Tibial nerve (tissue), 4 donors: Measurements from ENCODE around the gene SRSF10. TPM values are rescaled to one million over a fixed set of nuclear protein-coding genes. Genes with fewer than 3 reads are reported as not detected.

ENCODE experiments used
- DNase-seq, 2 donors: peaks; one replicate each; pipeline ENCODE4 v3.0.0-alpha.2; 2019; ENCODE audit warnings: low spot score in 2 of 2
- H3K27ac ChIP-seq, 4 donors: fragments of 200-600 bp; sonication (generic) in 3 of 4; one replicate each; pipeline ENCODE4 v1.5.1; 2017 to 2019; ENCODE audit warnings: mild to moderate bottlenecking in 1 of 4
- H3K27me3 ChIP-seq, 2 donors: fragments of 200-600 bp; sonication (generic) in 1 of 2; one replicate each; pipeline versions ENCODE4 v1.5.1 to v1.6.0; 2017 to 2019
- H3K36me3 ChIP-seq, 3 donors: fragments of 200-600 bp; sonication (generic); one replicate each; pipeline ENCODE4 v1.5.1; 2018 to 2019
- H3K4me1 ChIP-seq, 4 donors: fragments of 200-600 bp; sonication (generic) in 3 of 4; one replicate each; pipeline ENCODE4 v1.5.1; 2017 to 2019
- H3K4me3 ChIP-seq, 4 donors: fragments of 200-600 bp; sonication (generic) in 3 of 4; one replicate each; pipeline ENCODE4 v1.5.1; 2017 to 2019; ENCODE audit warnings: mild to moderate bottlenecking in 1 of 4, moderate library complexity in 1 of 4
- H3K9me3 ChIP-seq, 4 donors: fragments of 200-600 bp; sonication (generic) in 3 of 4; one replicate each; pipeline ENCODE4 v1.5.1; 2017 to 2019
- EP300 ChIP-seq, 2 donors: sonication (generic); formaldehyde crosslinking; IDR thresholded peaks; one replicate each; pipeline ENCODE4 v1.6.1; 2017; ENCODE audit warnings: antibody characterized with exemption in 2 of 2, mild to moderate bottlenecking in 1 of 2
- POLR2A ChIP-seq, 2 donors: fragments of 450-650 bp; IDR thresholded peaks; one replicate each; pipeline ENCODE4 v1.6.1; 2017; ENCODE audit warnings: antibody characterized with exemption in 2 of 2, mild to moderate bottlenecking in 2 of 2, moderate library complexity in 2 of 2
- WGBS, 2 donors: methylation state at CpG; one replicate each; pipeline ENCODE4 v1.1.5; 2018; 5-methylcytosine and 5-hydroxymethylcytosine counted together
- total RNA-seq, 4 donors: library from RNA; depleted of rRNA; stranded (reverse); fragments of >200 nt; gene quantifications; one replicate each; pipeline ENCODE4 v1.1.0, GENCODE V29; 2016
- TF ChIP-seq, protein P1 (sequence below), 5 experiments: fragments of 200-600 bp in 3 of 5; fragments of 450-650 bp in 2 of 5; sonication (generic) in 3 of 5; IDR thresholded peaks; one replicate each; pipeline ENCODE4 v1.5.1; 2016 to 2019; ENCODE audit warnings: antibody characterized with exemption in 5 of 5, mild to moderate bottlenecking in 3 of 5, moderate library complexity in 2 of 5

The SRSF10 gene
- total RNA-seq, 4 donors from 2014 or later = 58.6 to 113 (median 89.9) TPM

DNA sequence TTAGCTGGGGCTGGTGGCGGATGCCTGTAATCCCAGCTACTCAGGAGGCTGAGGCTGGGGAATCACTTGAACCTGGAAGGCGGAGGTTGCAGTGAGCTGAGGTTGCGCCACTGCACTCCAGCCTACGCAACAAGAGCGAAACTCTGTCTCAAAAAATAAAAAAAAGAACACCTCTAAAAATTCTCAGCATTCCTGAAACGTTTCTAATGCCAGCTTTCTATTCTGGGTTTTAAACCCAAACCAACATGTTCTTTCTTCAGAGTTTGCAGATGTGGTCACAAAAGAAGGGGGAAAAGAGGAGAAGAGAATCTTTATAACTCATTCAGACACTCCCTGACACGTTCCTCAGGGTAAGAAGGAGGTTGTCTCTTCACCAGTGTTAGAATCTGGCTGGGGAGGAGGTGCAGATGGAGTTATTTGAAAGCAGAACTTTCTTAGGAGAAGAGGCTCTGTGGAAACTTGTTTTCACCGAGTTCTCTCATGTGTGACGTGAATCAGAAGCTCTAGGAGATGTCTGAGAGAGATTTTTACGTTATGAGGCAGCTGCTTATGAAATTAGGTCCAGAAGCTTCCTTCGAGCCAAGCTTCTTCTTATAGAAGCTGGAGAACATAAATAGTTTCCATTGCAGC lies 49.2 kb downstream of the SRSF10 start:
- H3K27ac ChIP-seq = peak overlapping the region in 2 of 4 donors; percentile 18 to 40
- WGBS, 2 donors = 39 to 43% methylated on average over 11 of the region's 11 CpGs
- H3K9me3 ChIP-seq = no peaks in the 10 kb centered on the region
- no peaks in the 10 kb centered on the region for H3K27me3 ChIP-seq
- H3K4me1 ChIP-seq = no peaks in the 10 kb centered on the region
- H3K4me3 ChIP-seq = no peak overlapping the region
- DNase-seq = no peak
- no peaks in the 10 kb centered on the region for H3K36me3 ChIP-seq
- TF ChIP-seq POLR2A (IDR thresholded peaks at IDR 0.05) (no peak), EP300 (IDR thresholded peaks at IDR 0.05) (no peak)
- TF ChIP-seq, protein P1, sequence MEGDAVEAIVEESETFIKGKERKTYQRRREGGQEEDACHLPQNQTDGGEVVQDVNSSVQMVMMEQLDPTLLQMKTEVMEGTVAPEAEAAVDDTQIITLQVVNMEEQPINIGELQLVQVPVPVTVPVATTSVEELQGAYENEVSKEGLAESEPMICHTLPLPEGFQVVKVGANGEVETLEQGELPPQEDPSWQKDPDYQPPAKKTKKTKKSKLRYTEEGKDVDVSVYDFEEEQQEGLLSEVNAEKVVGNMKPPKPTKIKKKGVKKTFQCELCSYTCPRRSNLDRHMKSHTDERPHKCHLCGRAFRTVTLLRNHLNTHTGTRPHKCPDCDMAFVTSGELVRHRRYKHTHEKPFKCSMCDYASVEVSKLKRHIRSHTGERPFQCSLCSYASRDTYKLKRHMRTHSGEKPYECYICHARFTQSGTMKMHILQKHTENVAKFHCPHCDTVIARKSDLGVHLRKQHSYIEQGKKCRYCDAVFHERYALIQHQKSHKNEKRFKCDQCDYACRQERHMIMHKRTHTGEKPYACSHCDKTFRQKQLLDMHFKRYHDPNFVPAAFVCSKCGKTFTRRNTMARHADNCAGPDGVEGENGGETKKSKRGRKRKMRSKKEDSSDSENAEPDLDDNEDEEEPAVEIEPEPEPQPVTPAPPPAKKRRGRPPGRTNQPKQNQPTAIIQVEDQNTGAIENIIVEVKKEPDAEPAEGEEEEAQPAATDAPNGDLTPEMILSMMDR (IDR thresholded peaks at IDR 0.05) = no peak

DNA sequence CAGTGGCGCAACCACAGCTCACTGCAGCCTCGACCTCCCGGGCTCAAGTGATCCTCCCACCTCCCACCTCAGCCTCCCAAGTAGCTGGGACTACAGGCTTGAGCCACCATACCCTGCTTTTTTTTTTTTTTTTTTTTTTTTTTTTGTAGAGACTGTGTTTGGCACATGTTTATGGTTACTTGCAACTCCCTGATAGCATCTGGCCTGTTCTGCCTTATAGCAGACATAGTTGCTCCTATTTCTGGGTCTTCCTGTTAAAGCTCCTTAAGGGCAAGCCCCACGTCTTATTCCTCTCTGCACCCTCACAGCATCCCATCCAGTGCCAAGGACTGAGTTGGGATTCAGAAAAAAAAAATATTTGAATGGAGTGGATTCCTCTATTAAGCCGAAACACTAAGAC lies 49.9 kb downstream of the SRSF10 start:
- no peaks in the 10 kb centered on the region for H3K27me3 ChIP-seq
- no peaks in the 10 kb centered on the region for H3K9me3 ChIP-seq
- DNase-seq = no peak
- no peak overlapping the region for H3K4me3 ChIP-seq
- H3K27ac ChIP-seq = no peak overlapping the region
- TF ChIP-seq POLR2A (IDR thresholded peaks at IDR 0.05) (no peak), EP300 (IDR thresholded peaks at IDR 0.05) (no peak)
- TF ChIP-seq, protein P1 (IDR thresholded peaks at IDR 0.05) = no peak
- WGBS, 2 donors = 89 to 90% methylated on average over 5 of the region's 5 CpGs
- no peaks in the 10 kb centered on the region for H3K4me1 ChIP-seq
- H3K36me3 ChIP-seq = no peaks in the 10 kb centered on the region

DNA sequence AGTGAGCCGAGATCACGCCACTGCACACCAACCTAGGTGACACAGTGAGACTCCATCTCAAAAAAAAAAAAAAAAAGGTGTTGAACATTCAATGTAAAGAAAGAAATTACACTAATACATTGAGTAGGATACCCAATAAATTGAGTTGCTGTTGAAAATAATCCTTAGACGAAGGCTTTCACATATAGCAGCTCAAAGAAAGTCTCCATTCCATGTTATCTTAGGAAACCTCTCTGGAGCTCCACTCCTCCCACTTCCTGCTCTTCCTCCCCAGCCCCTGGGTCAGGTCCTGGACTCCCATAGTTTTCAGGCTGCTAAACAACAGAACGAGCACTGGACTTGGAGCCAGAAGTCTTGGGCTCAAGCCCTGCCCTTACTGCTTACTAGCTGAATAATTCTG lies 51.3 kb downstream of the SRSF10 start:
- WGBS, 2 donors = 80 to 84% methylated on average over 4 of the region's 4 CpGs
- H3K27ac ChIP-seq = no peak overlapping the region
- no peaks in the 10 kb centered on the region for H3K27me3 ChIP-seq
- no peaks in the 10 kb centered on the region for H3K36me3 ChIP-seq
- TF ChIP-seq EP300 (IDR thresholded peaks at IDR 0.05) = no peak
- TF ChIP-seq, protein P1 (IDR thresholded peaks at IDR 0.05) = no peak
- no peak for DNase-seq
- no peaks in the 10 kb centered on the region for H3K9me3 ChIP-seq
- no peak overlapping the region for H3K4me3 ChIP-seq
- no peaks in the 10 kb centered on the region for H3K4me1 ChIP-seq

DNA sequence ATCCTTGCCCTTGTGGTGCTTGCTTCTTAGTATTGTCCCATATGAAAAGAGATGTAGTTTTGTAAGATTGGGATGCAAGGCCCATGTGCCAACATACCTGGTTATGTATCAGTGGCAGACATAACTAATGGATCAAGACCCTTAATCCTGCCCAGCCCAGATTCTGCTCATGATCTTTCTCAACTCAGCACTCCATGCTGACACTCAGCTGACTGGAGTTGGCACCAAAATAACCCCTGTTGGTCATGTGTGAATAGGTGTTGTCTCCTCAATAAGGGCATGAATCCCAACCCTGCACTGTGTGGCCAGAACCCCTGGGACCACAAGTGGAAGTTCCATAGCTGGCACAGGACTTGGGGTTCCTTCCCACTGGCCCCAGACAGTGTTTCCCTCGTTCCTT lies 53.0 kb downstream of the SRSF10 start:
- Histone ChIP-seq H3K4me1 (no peaks in the 10 kb centered on the region), H3K27me3 (no peaks in the 10 kb centered on the region), H3K9me3 (no peaks in the 10 kb centered on the region), H3K36me3 (no peaks in the 10 kb centered on the region), H3K4me3 (no peak overlapping the region), H3K27ac (no peak overlapping the region)
- TF ChIP-seq, protein P1 (IDR thresholded peaks at IDR 0.05) = no peak
- WGBS, 2 donors = 33 to 50% methylated on average over 1 of the region's 1 CpG
- DNase-seq = no peak

DNA sequence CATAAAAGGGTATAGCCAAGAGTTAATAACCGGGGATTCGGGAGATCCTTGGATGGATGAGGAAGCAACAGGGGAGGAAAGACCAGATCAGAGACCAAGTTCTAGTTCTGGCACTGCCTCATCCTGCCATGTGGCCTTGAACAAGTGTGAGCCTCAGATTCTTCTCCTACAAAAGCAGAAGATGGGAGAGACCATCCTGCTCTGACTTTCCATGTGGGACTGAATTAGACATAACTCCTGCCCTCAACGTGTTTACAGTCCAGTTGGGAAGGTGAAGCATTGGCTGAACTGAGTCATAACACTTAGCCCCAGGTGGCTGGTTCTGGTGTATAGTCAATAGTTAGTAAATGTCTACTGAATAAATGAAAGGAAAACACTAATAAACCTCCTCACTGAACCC lies 54.8 kb downstream of the SRSF10 start:
- H3K36me3 ChIP-seq = no peaks in the 10 kb centered on the region
- WGBS, 2 donors = 79 to 88% methylated on average over 3 of the region's 3 CpGs
- H3K9me3 ChIP-seq = no peaks in the 10 kb centered on the region
- no peak overlapping the region for H3K4me3 ChIP-seq
- TF ChIP-seq, protein P1 (IDR thresholded peaks at IDR 0.05) = no peak
- no peak for TF ChIP-seq EP300 (IDR thresholded peaks at IDR 0.05)
- no peak for TF ChIP-seq POLR2A (IDR thresholded peaks at IDR 0.05)
- DNase-seq = no peak
- H3K4me1 ChIP-seq = peaks cover 0 to under 1% (median 0%) of the 10 kb centered on the region in 4 donors
- H3K27ac ChIP-seq = no peak overlapping the region
- no peaks in the 10 kb centered on the region for H3K27me3 ChIP-seq
